ENCODE results near the gene ARHGEF1.
"Not testable (repeated sequence)": the region's sequence is repeated elsewhere in the genome, so short reads cannot be mapped to it uniquely, and the experiment has no call there.

ARHGEF1 gene

GRCh38 chr19:41911889-41912731, 29.1 kb downstream of the ARHGEF1 start:
- Mint-ChIP-seq H3K9me3 (no peaks in the 10 kb centered on the region), H3K4me1 (peaks cover 13% of the 10 kb centered on the region), H3K27me3 (peaks cover 27% of the 10 kb centered on the region), H3K27ac (no peak overlapping the region), H3K4me3 (peak overlapping the region; percentile 4), H3K36me3 (ENCODE audit: low read depth) (peaks cover 2% of the 10 kb centered on the region)
- DNase-seq (no peak), ATAC-seq (peak; percentile 5)

DNA sequence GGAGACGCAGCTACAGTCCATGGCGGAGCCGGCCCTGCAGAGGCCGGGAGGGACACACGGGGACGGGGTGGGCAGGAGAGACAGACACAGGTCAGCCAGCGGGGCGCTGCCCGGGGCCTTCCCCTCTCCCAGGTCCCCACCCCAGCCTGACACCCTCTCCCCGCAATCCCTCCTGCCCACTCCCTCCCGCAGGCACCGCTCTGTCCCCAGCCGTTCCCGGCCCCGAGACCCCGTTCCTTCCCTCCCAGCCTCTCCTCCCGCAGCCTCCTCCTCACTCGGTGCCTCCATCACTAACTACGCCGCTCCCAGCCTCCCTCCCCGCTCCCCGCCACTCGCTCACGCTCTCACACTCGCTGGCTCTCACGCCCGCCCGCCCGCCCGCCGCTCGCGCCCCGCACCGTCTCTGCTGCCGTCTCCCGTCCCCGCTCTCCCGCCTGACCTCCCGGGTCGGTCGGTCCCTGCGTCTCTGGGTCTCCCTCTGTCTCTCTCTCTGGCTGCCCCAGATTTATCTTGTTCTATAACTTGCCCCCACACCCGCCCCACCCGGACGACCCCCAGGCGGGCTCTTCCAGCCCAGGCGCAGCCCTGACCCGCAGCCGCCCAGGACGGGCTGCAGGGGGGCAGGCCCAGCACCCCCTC, 30.0 kb downstream of the ARHGEF1 start:
- no peaks in the 10 kb centered on the region for H3K36me3 Mint-ChIP-seq (ENCODE audit: low read depth)
- no peaks in the 10 kb centered on the region for H3K9me3 Mint-ChIP-seq
- H3K4me1 Mint-ChIP-seq: peaks cover 13% of the 10 kb centered on the region
- H3K27ac Mint-ChIP-seq: no peak overlapping the region
- ATAC-seq (peak; percentile 4), DNase-seq (no peak)
- H3K27me3 Mint-ChIP-seq: peaks cover 27% of the 10 kb centered on the region
- no peak overlapping the region for H3K4me3 Mint-ChIP-seq

DNA sequence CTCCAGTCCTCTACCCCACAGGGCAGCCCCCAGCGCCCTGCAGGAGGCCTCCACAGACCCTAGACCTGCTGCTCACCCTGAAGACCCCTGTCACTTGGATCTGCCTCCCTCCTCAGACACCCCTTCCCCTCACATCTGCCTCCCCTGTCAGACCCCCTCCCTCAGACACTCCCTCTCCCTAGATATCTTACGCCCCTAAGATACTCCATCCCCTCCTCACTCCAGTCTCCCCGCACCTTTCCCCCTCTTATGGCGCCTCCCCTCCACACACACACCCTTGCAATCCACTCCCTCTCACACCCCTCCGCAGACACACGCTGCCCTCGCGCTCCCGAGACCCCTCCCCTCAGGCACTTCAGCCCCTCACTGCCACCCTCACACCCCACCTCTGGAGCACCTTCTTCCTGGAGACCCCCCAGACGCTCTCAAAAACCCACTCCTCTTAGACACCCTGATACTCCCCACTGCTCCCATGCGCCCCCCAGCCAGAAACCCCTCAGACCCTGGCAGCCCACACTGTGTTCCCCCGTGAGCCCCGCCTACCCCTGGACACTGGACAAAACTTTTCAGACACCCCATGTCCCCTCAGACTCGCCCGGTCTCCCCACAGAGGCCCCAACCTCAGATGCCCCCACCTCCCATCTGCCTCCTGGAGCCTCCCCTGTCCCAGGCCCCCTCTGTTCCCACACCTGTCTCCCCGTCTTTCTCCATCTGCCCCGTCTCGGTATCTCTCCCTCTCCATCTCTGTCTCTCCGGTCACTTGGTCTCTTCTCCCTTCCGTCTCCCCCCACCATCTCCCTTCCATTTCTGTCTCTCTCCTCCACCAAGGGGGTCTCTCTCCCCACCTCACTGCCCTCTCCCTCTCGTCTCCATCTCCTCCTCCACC, 30.8 kb downstream of the ARHGEF1 start:
- H3K4me1 Mint-ChIP-seq: peaks cover 13% of the 10 kb centered on the region
- H3K36me3 Mint-ChIP-seq (ENCODE audit: low read depth): no peaks in the 10 kb centered on the region
- DNase-seq: no peak
- H3K27ac Mint-ChIP-seq: no peak overlapping the region
- H3K9me3 Mint-ChIP-seq: no peaks in the 10 kb centered on the region
- no peak for ATAC-seq
- peaks cover 27% of the 10 kb centered on the region for H3K27me3 Mint-ChIP-seq
- H3K4me3 Mint-ChIP-seq: no peak overlapping the region

GRCh38 chr19:41914424-41914834, 31.4 kb downstream of the ARHGEF1 start:
- DNase-seq; H3K4me3 Mint-ChIP-seq; H3K9me3 Mint-ChIP-seq; H3K27ac Mint-ChIP-seq; ATAC-seq; H3K36me3 Mint-ChIP-seq (ENCODE audit: low read depth): not testable (repeated sequence)
- Mint-ChIP-seq H3K4me1 (peaks cover 13% of the 10 kb centered on the region), H3K27me3 (peaks cover 27% of the 10 kb centered on the region)

DNA sequence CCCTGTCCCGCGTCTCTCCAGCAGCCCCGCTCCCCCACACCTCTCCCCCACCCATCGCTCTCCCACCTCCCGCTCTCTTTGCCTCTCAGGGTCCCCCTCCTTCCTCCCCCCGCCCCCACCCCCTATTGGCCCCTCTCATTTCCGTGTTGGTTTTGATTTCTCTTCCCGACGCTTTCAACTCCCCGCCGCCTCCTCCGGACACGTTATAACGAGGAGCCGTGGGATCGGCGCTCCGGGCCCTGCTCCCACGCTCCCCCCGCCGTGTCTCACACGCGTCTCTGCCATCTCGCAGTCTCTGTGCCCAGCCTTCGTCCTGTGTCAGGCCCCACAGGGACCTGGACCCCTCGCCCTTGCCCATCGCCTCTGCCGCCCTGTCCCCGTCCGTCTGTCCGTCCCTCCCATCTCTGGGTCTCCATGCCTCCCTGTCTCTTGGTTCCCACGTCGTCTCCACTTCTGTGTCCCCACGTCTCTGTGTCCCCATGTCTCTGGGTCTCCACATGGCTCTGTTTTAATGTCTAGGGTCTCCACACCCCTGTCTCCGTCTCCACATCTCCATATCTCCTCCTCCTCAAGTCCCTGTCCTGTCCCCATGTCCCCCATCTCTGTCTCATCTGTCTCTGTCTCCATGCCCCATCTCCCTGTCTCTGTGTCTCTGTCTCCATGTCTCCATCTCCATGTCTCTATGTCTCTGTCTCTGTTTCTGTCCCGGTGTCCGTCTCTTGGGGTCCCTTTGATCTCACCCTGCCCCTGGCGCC, 32.2 kb downstream of the ARHGEF1 start:
- DNase-seq (no peak), ATAC-seq (no peak)
- Mint-ChIP-seq H3K27me3 (peaks cover 27% of the 10 kb centered on the region), H3K9me3 (no peaks in the 10 kb centered on the region), H3K27ac (no peak overlapping the region), H3K36me3 (ENCODE audit: low read depth) (no peaks in the 10 kb centered on the region), H3K4me1 (peaks cover 13% of the 10 kb centered on the region), H3K4me3 (no peak overlapping the region)

DNA sequence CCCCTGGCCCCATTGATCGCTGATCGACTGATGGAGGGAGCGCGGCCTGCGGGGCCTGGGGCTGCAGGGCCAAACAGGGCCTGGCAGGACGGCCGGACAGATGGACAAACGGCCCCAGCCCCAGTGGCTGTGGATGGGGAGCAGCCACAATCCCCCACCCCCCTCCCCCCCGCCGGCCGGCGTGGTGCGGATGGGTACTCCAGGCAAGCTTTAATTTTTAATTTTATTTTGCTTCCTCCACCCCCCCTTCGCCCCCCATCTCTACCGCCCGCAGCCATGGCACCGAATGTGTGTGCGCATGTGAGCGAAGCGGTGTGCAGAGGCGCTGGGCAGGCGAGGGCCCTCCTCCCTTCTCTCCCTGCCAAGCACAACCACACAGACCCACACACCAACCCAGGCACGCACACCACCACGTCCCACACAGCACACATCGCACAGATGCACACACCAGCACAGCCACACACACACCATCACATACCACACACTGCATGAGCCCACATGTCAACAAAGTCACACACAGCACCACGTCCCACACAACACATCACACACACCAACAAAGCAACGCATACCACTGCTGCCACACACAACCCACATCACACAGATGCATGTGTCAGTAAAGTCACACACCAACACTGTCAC, 32.9 kb downstream of the ARHGEF1 start:
- no peaks in the 10 kb centered on the region for H3K9me3 Mint-ChIP-seq
- H3K27me3 Mint-ChIP-seq: peaks cover 27% of the 10 kb centered on the region
- no peak overlapping the region for H3K27ac Mint-ChIP-seq
- ATAC-seq (no peak), DNase-seq (no peak)
- peaks cover 10% of the 10 kb centered on the region for H3K4me1 Mint-ChIP-seq
- H3K4me3 Mint-ChIP-seq: no peak overlapping the region
- no peaks in the 10 kb centered on the region for H3K36me3 Mint-ChIP-seq (ENCODE audit: low read depth)

GRCh38 chr19:41917676-41918075, 34.7 kb downstream of the ARHGEF1 start:
- H3K9me3 Mint-ChIP-seq: no peaks in the 10 kb centered on the region
- H3K27ac Mint-ChIP-seq: no peak overlapping the region
- H3K27me3 Mint-ChIP-seq: peaks cover 24% of the 10 kb centered on the region
- peaks cover 13% of the 10 kb centered on the region for H3K4me1 Mint-ChIP-seq
- DNase-seq: no peak
- ATAC-seq: no peak
- no peak overlapping the region for H3K4me3 Mint-ChIP-seq
- no peaks in the 10 kb centered on the region for H3K36me3 Mint-ChIP-seq (ENCODE audit: low read depth)

DNA sequence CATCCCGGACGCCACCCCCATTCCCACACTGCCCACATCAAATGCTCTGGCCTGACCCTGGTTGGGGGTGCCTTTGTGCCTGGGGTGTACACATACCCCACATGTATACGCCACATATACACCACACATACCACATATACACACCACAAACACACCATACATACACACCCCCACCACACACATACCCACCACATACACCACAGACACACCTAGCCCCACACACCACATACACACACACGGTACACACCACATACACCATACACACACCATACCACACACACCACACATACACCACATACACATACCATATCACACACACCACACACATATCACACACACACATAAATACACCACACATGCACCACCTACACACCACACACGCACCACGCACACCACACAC, 35.1 kb downstream of the ARHGEF1 start:
- Mint-ChIP-seq H3K4me1 (peaks cover 14% of the 10 kb centered on the region), H3K9me3 (no peaks in the 10 kb centered on the region), H3K36me3 (ENCODE audit: low read depth) (no peaks in the 10 kb centered on the region), H3K27me3 (peaks cover 20% of the 10 kb centered on the region), H3K27ac (no peak overlapping the region), H3K4me3 (no peak overlapping the region)
- DNase-seq (no peak), ATAC-seq (no peak)

GRCh38 chr19:41918653-41919244, 35.8 kb downstream of the ARHGEF1 start:
- H3K27me3 Mint-ChIP-seq: peaks cover 17% of the 10 kb centered on the region
- no peak overlapping the region for H3K4me3 Mint-ChIP-seq
- DNase-seq: no peak
- H3K4me1 Mint-ChIP-seq: peaks cover 17% of the 10 kb centered on the region
- H3K27ac Mint-ChIP-seq: no peak overlapping the region
- ATAC-seq: no peak
- H3K9me3 Mint-ChIP-seq: no peaks in the 10 kb centered on the region
- no peaks in the 10 kb centered on the region for H3K36me3 Mint-ChIP-seq (ENCODE audit: low read depth)

DNA sequence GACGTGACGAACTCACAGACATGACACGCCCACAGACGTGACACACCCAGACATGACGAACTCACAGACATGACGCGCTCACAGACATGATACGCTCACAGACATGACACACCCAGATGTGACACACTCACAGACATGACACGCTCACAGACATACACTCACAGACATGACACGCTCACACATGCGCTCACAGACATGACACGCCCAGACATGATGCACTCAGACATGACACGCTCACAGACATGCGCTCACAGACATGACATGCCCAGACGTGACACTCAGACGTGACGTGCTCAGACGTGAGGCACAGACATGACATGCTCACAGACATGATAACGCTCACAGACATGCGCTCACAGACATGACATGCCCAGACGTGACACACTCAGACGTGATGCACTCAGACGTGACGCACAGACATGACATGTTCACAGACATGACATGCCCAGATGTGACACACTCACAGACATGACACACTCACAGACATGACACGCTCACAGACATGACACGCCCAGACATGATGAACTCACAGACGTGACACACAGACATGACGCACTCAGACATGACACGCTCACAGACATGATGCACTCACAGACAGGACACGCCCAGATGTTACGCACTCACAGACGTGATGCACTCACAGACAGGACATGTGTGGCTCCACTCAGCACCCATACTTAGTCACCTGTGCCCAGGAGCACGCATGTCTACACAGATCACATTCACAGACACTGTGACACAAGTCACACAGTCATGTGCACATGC, 37.1 kb downstream of the ARHGEF1 start:
- H3K4me1 Mint-ChIP-seq: peaks cover 15% of the 10 kb centered on the region
- peaks cover 12% of the 10 kb centered on the region for H3K27me3 Mint-ChIP-seq
- H3K36me3 Mint-ChIP-seq (ENCODE audit: low read depth): no peaks in the 10 kb centered on the region
- no peaks in the 10 kb centered on the region for H3K9me3 Mint-ChIP-seq
- DNase-seq: no peak
- H3K4me3 Mint-ChIP-seq: no peak overlapping the region
- ATAC-seq: no peak
- no peak overlapping the region for H3K27ac Mint-ChIP-seq

DNA sequence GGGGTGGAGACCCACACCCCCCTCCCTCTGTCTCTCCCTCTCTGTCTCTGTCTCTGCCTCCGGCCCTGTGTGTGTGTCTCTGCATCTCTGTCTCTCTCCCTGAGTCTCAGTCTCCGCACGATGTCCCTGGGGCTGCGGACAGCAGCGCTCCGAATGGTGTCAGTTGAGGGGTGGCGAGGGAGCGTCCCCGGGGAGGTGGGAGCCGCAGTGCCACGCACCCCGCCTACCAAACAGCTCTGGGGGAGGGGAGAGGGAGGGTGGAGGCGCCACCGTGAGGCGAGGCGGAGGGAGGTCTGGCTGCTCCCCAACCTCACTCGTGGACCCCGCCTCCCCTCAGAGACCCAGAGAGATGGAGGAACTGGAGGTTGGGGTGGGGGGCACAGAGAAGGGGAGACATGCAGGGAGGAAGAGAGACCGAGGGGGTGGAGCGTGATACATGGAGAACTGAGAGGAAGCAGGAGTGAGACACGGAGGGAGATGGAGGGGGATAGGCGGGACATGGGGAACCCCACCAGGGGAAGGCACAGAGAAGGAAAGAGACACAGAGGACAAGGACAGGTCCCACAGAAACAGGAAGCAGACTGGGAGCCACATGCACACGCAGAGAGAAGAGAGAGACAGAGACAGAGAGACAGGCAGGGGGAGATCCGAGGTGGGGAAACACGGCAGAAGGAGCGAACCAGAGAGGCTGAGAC, 38.0 kb downstream of the ARHGEF1 start:
- Mint-ChIP-seq H3K9me3 (no peaks in the 10 kb centered on the region), H3K4me1 (peaks cover 15% of the 10 kb centered on the region), H3K27ac (no peak overlapping the region), H3K36me3 (ENCODE audit: low read depth) (no peaks in the 10 kb centered on the region), H3K4me3 (no peak overlapping the region), H3K27me3 (peaks cover 12% of the 10 kb centered on the region)
- ATAC-seq: no peak
- no peak for DNase-seq

Data from activated naive CD8-positive, alpha-beta T cell treated with anti-CD3 and anti-CD28 coated beads, Interleukin-2, amount 50 U/mL, for 24 hours (primary cell).